IMR-90 (cell line): ENCODE data around the gene PSMG3. TPM values are rescaled to one million over a fixed set of nuclear protein-coding genes. Genes with fewer than 3 reads are reported as not detected.

Experiments
- RCOR1 ChIP-seq: IDR thresholded peaks from 2 replicates; pipeline ENCODE4 v1.6.1; 2012; ENCODE audit warnings: mild to moderate bottlenecking, low read length, improper control_type of control experiment; ENCODE audit not compliant: insufficient replicate concordance
- polyA plus RNA-seq, 3 experiments: library from polyadenylated mRNA; depleted of rRNA; stranded (reverse); fragments of >200 nt; gene quantifications; 2 replicates each; pipeline ENCODE4 v1.2.3, GENCODE V29; 2012; ENCODE audit warnings: low replicate concordance in 1 of 3
- total RNA-seq: library from RNA; depleted of rRNA; stranded (reverse); fragments of >200 nt; gene quantifications from 2 replicates; pipeline ENCODE4 v1.2.3, GENCODE V29; 2012
- TF ChIP-seq, protein P1 (sequence below): conservative IDR thresholded peaks from 2 replicates; pipeline ENCODE4 v1.5.1; 2012; ENCODE audit warnings: mild to moderate bottlenecking, low read depth, low read length, improper control_type of control experiment

Gene PSMG3
- total and polyA plus RNA-seq, 2 of the 4 experiments (the other 2 are of a cell fraction): 37.3 to 54.1 TPM

DNA sequence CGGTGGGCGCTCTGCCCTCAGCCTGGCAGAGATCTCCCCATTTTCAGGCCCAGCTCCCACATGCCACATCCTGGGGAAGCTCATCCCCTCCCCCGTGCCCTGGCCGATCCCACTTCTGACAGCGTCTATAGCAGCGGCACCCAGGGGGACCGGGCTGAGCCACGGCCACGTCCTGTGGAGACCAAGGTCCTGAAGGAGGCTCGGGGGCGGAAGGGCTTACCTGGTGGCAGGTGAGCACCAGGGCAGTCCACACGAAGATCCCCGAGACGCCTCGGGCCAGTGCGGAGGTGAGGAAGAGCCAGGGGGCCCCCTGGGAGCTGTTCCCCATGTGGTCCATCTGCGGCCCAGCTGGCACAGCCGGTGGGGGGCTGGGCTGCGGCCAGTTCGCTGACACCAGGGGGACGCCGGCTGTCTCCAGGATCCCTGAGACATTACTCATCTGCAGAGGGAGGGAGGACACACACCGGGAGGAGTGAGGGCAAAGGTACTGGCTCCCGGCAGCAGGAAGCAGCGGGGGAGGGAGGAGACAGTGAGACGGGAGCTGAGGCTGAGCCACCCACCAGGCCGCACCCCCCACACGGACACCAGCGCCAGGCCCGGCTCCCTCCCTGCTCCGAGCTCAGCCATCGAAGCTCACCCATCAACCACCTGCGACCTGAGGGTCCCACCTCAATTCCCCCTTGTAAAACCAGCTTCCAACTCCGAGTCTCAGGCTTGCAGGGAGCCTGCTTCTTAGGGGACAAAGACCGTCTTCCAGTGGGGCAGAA, 14.6 kb downstream of the PSMG3 start (continued):
- TF ChIP-seq, protein P1, sequence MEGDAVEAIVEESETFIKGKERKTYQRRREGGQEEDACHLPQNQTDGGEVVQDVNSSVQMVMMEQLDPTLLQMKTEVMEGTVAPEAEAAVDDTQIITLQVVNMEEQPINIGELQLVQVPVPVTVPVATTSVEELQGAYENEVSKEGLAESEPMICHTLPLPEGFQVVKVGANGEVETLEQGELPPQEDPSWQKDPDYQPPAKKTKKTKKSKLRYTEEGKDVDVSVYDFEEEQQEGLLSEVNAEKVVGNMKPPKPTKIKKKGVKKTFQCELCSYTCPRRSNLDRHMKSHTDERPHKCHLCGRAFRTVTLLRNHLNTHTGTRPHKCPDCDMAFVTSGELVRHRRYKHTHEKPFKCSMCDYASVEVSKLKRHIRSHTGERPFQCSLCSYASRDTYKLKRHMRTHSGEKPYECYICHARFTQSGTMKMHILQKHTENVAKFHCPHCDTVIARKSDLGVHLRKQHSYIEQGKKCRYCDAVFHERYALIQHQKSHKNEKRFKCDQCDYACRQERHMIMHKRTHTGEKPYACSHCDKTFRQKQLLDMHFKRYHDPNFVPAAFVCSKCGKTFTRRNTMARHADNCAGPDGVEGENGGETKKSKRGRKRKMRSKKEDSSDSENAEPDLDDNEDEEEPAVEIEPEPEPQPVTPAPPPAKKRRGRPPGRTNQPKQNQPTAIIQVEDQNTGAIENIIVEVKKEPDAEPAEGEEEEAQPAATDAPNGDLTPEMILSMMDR: peak; percentile 3; the same call in 1 of the 2 replicates
- peak; percentile 34 for TF ChIP-seq RCOR1
